Mucosa of descending colon (tissue), 3 donors: Measurements from ENCODE around the gene AP3S1. TPM values are rescaled to one million over a fixed set of nuclear protein-coding genes. Genes with fewer than 3 reads are reported as not detected.

Experiments
- ATAC-seq: fragments of 200-7000 bp; cut with Tn5 transposase; one replicate; pipeline ENCODE4 v1.9.1; 2020; ENCODE audit warnings: mild to moderate bottlenecking, moderate library complexity
- DNase-seq, 3 donors: peaks; one replicate each; pipeline ENCODE4 v3.0.0-alpha.2; 2020
- H3K36me3 ChIP-seq: fragments of 200-600 bp; one replicate; pipeline ENCODE4 v1.8.0; 2021; ENCODE audit warnings: low read depth, mild to moderate bottlenecking
- H3K4me1 ChIP-seq: fragments of 200-600 bp; one replicate; pipeline ENCODE4 v1.8.0; 2021; ENCODE audit warnings: low read depth, mild to moderate bottlenecking
- H3K4me3 ChIP-seq: fragments of 200-600 bp; one replicate; pipeline ENCODE4 v1.8.0; 2021; ENCODE audit warnings: mild to moderate bottlenecking
- H3K9me3 ChIP-seq: fragments of 200-600 bp; one replicate; pipeline ENCODE4 v1.8.0; 2021; ENCODE audit warnings: mild to moderate bottlenecking
- intact Hi-C, 2 donors: fragments of 100-400 bp; cut with DNase I in 1 of 2; cut with micrococcal nuclease in 1 of 2; formaldehyde crosslinking; loops; one replicate each; pipeline versions ENCODE4 v1.11.0 to v1.11.1; 2022; cut with DNase I, micrococcal nuclease
- total RNA-seq, 3 donors: library from RNA; stranded (reverse); fragmentation: NEBNext Ultra II Directional in 2 of 3; extraction: Animal tissue kit (Norgen Biotek cat#: 25700) in 2 of 3; gene quantifications; one replicate each; pipeline versions ENCODE4 v1.2.1 to v1.2.4, GENCODE V29; 2021 to 2023
- TF ChIP-seq, protein P1 (sequence below): fragments of 200-600 bp; IDR thresholded peaks from one replicate; pipeline ENCODE4 v1.8.0; 2022; ENCODE audit warnings: antibody characterized with exemption, mild to moderate bottlenecking
- donor health status: DM: no; HTN: no; CAD: no; lungs with moderate emphysema.
- donor health status: DM: no; HTN: no; CAD: no.
- donor health status: DM: no; HTN: yes; CAD: no.

Gene AP3S1
- total RNA-seq, 3 donors from 2014 or later: 75.5 to 94.8 (median 76.2) TPM

DNA sequence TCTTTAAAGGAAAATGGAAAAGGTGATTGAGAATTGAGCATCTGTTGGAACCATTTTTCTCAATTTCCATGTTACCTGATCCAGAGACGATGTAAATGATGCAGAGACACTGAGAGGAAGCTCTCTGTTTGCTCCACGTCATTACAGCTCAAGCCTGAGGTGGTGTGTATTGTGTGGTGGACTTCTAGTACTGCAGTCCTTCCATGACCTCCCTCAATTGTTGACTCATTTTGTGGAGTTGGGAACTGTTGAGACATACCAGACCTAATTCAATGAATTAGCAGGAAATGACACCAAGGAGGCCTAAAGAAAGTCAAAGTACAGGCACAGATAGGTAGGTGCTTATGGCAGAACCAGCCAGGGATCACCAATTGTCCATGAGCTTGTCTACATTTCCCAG lies 104.9 kb downstream of the AP3S1 start:
- DNase-seq (no peak), ATAC-seq (no peak)
- Histone ChIP-seq H3K9me3 (no peaks in the 10 kb centered on the region), H3K4me3 (no peak overlapping the region), H3K36me3 (no peaks in the 10 kb centered on the region), H3K4me1 (no peaks in the 10 kb centered on the region)
- TF ChIP-seq, protein P1, sequence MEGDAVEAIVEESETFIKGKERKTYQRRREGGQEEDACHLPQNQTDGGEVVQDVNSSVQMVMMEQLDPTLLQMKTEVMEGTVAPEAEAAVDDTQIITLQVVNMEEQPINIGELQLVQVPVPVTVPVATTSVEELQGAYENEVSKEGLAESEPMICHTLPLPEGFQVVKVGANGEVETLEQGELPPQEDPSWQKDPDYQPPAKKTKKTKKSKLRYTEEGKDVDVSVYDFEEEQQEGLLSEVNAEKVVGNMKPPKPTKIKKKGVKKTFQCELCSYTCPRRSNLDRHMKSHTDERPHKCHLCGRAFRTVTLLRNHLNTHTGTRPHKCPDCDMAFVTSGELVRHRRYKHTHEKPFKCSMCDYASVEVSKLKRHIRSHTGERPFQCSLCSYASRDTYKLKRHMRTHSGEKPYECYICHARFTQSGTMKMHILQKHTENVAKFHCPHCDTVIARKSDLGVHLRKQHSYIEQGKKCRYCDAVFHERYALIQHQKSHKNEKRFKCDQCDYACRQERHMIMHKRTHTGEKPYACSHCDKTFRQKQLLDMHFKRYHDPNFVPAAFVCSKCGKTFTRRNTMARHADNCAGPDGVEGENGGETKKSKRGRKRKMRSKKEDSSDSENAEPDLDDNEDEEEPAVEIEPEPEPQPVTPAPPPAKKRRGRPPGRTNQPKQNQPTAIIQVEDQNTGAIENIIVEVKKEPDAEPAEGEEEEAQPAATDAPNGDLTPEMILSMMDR: no peak
- intact Hi-C loops: no loop called here

DNA sequence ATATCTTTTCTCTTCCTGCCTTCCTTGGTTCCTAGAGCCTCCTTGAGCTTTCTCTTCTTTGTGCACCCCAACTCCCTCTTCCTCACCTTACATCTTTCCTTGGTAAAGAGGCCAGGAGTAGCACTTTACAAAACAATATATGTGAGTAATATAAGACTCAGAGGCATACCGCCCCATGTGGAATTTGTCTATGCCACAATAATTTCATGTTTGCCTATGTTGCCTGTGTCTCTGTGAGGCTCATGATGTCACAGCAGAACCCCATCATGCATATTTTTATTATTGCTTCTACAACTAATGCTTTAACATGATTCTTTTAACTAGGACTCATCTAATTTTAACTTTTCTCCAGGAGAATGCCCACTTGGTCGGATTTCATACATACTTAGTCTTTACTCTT lies 105.5 kb downstream of the AP3S1 start:
- H3K9me3 ChIP-seq: no peaks in the 10 kb centered on the region
- no peaks in the 10 kb centered on the region for H3K4me1 ChIP-seq
- TF ChIP-seq, protein P1: no peak
- intact Hi-C loops: no loop called here
- H3K4me3 ChIP-seq: no peak overlapping the region
- H3K36me3 ChIP-seq: no peaks in the 10 kb centered on the region
- ATAC-seq (no peak), DNase-seq (no peak)

DNA sequence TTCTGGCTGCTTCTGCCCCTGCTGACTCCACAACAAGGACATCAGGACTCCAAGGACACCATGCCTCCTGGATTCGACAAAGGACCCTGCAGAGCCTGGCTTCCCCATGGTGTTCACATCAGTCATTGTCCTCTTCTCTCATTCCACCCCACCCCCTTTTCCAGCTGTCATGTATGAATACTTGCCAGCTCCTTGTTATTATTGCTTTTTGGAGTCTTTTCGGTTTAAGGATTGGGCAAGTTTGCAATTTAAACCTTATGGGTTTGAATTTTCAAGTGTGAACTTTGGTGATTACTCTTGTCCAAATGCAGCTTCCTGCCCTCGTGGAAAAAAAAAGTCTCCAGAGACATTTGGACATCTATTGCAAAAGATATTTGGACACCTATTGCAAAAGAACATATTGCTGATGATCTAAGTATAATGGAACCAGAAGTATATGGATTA lies 106.4 kb downstream of the AP3S1 start:
- ATAC-seq (no peak), DNase-seq (no peak)
- Histone ChIP-seq H3K9me3 (no peaks in the 10 kb centered on the region), H3K4me3 (no peak overlapping the region), H3K36me3 (no peaks in the 10 kb centered on the region), H3K4me1 (no peaks in the 10 kb centered on the region)
- intact Hi-C loops: no loop called here
- TF ChIP-seq, protein P1: no peak

DNA sequence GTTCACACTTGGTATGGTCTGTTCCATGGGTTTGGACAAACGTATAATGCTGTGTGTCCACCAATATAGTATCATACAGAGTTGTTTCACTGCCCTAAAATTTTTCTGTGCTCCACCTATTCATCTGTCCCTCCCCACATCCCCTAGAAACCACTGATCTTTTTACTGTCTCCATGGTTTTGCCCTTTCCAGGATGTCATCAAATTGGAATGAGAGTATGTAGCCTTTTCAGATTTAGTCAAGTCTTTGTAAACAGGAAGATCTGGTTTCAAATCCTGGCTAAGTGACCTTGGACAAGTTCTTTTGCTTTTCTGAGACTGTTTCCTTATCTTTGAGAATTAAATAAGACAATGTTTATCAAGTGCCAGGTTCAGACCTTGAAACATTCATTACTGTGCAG lies 107.4 kb downstream of the AP3S1 start:
- TF ChIP-seq, protein P1: no peak
- ATAC-seq (no peak), DNase-seq (no peak)
- H3K4me1 ChIP-seq: no peaks in the 10 kb centered on the region
- no peaks in the 10 kb centered on the region for H3K9me3 ChIP-seq
- intact Hi-C loops: no loop called here
- H3K36me3 ChIP-seq: no peaks in the 10 kb centered on the region
- H3K4me3 ChIP-seq: no peak overlapping the region

DNA sequence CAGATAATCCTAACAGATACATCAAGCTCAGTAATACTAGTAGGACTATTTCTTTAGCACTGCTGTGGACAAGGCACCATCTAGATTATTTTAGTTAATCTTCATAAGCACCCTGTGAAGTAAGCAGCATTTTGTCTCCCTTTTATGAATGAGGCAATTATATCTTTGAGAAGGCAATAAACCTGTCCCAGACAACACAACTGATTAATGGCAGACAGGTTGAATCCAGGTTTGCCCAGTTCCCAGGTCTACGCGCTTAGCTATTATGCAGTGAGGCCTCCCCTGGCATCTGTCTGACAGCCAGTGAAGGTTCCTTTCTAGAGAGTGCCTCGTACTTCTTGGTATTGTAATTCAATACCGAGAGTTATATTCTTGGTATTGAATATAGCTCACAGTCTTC lies 110.9 kb downstream of the AP3S1 start:
- H3K36me3 ChIP-seq: no peaks in the 10 kb centered on the region
- DNase-seq (no peak), ATAC-seq (no peak)
- intact Hi-C loops: no loop called here
- TF ChIP-seq, protein P1: no peak
- H3K9me3 ChIP-seq: no peaks in the 10 kb centered on the region
- no peaks in the 10 kb centered on the region for H3K4me1 ChIP-seq
- H3K4me3 ChIP-seq: no peak overlapping the region

DNA sequence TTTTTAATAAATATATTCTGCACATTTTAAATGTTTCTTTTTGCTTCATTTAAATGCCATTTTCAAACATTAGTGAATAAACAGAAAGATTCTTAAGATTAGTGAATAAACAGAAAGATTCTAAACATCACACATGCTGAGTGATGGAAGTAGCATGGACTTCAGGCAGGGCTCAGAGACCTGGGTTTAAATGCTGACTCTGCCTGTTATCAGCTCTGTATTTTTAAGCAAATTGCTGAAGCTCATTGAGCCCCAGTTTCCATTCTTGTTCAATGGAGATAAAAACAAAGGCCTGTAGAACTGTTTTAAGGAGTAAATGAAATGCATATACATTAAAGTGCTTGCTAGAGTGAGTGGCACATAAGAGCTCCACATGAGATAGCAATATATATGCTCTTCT lies 112.4 kb downstream of the AP3S1 start:
- DNase-seq (no peak), ATAC-seq (no peak)
- no peaks in the 10 kb centered on the region for H3K4me1 ChIP-seq
- H3K36me3 ChIP-seq: no peaks in the 10 kb centered on the region
- H3K4me3 ChIP-seq: no peak overlapping the region
- H3K9me3 ChIP-seq: no peaks in the 10 kb centered on the region
- intact Hi-C loops: no loop called here
- TF ChIP-seq, protein P1: no peak
